Esophagus muscularis mucosa (tissue), 4 donors: Measurements from ENCODE around the gene TTC39B. TPM values are rescaled to one million over a fixed set of nuclear protein-coding genes. Genes with fewer than 3 reads are reported as not detected.

Experiments
- DNase-seq: peaks from one replicate; pipeline ENCODE4 v3.0.0-alpha.2; 2017; ENCODE audit errors: extremely low spot score
- H3K27ac ChIP-seq, 4 donors: fragments of 200-600 bp; sonication (generic); replicated peaks in 1 of 4; 1 replicate in 3 of 4; 2 replicates in 1 of 4; pipeline ENCODE4 v1.5.1; 2016 to 2019; ENCODE audit warnings: mild to moderate bottlenecking in 1 of 4
- H3K27me3 ChIP-seq, 4 donors: fragments of 200-600 bp; sonication (generic); one replicate each; pipeline versions ENCODE4 v1.5.1 to v1.6.0; 2016 to 2019
- H3K36me3 ChIP-seq, 4 donors: fragments of 200-600 bp; sonication (generic); one replicate each; pipeline ENCODE4 v1.5.1; 2016 to 2019
- H3K4me1 ChIP-seq, 4 donors: fragments of 200-600 bp; sonication (generic); one replicate each; pipeline ENCODE4 v1.5.1; 2016 to 2019
- H3K4me3 ChIP-seq, 4 donors: fragments of 200-600 bp; sonication (generic); 1 replicate in 2 of 4; 2 replicates in 2 of 4; pipeline ENCODE4 v1.5.1; 2016 to 2019; ENCODE audit warnings: mild to moderate bottlenecking in 4 of 4, moderate library complexity in 1 of 4
- H3K9me3 ChIP-seq, 4 donors: fragments of 200-600 bp; sonication (generic); 1 replicate in 3 of 4; 2 replicates in 1 of 4; pipeline ENCODE4 v1.5.1; 2016 to 2019
- CTCF ChIP-seq, 3 experiments: fragments of 200-600 bp in 2 of 3; fragments of 450-650 bp in 1 of 3; sonication (generic) in 2 of 3; IDR thresholded peaks; one replicate each; pipeline ENCODE4 v1.5.1; 2017 to 2019; ENCODE audit warnings: antibody characterized with exemption in 3 of 3, mild to moderate bottlenecking in 2 of 3, moderate library complexity in 1 of 3
- EP300 ChIP-seq: sonication (generic); formaldehyde crosslinking; IDR thresholded peaks from one replicate; pipeline ENCODE4 v1.6.1; 2017; ENCODE audit warnings: antibody characterized with exemption
- POLR2A ChIP-seq: fragments of 450-650 bp; IDR thresholded peaks from one replicate; pipeline ENCODE4 v1.6.1; 2017; ENCODE audit warnings: antibody characterized with exemption, moderate library complexity, mild to moderate bottlenecking, low read depth
- POLR2AphosphoS5 ChIP-seq, 2 donors: sonication (generic); formaldehyde crosslinking; IDR thresholded peaks; one replicate each; pipeline ENCODE4 v1.6.1; 2017; ENCODE audit warnings: antibody characterized with exemption in 2 of 2
- WGBS: methylation state at CpG from one replicate; pipeline ENCODE4 v1.1.5; 2018; 5-methylcytosine and 5-hydroxymethylcytosine counted together
- intact Hi-C: fragments of 100-400 bp; cut with DNase I; formaldehyde crosslinking; loops from one replicate; pipeline ENCODE4 v1.15.1; 2023
- total RNA-seq, 4 donors: library from RNA; depleted of rRNA; stranded (reverse); fragments of >200 nt; gene quantifications; one replicate each; pipeline versions ENCODE4 v1.1.0 to v1.2.1, GENCODE V29; 2016

Gene TTC39B
- total RNA-seq, 4 donors from 2014 or later: 8.3 to 13.4 (median 10.9) TPM

- Histone ChIP-seq H3K27me3 (no peaks in the 10 kb centered on the region), H3K36me3 (peaks cover 0 to 4% (median 2%) of the 10 kb centered on the region in 4 donors), H3K4me1 (peaks cover 0 to 13% (median 5%) of the 10 kb centered on the region in 4 donors), H3K27ac (no peak overlapping the region), H3K4me3 (no peak overlapping the region), H3K9me3 (no peaks in the 10 kb centered on the region)
- DNase-seq: no peak
- intact Hi-C loops: no loop called here
- TF ChIP-seq POLR2AphosphoS5 (IDR thresholded peaks at IDR 0.05): no peak
- no peak for TF ChIP-seq POLR2A
- no peak for TF ChIP-seq EP300
- TF ChIP-seq CTCF (IDR thresholded peaks at IDR 0.05): no peak
- 96% methylated on average over 4 of the region's 4 CpGs for WGBS
Observed at GRCh38 chr9:15256426-15256825, 50.6 kb downstream of the TTC39B start.

- 76% methylated on average over 1 of the region's 1 CpG for WGBS
- no peak for TF ChIP-seq CTCF (IDR thresholded peaks at IDR 0.05)
- no peak for TF ChIP-seq POLR2A
- TF ChIP-seq POLR2AphosphoS5 (IDR thresholded peaks at IDR 0.05): no peak
- TF ChIP-seq EP300: no peak
- intact Hi-C loops: no loop called here
Observed at GRCh38 chr9:15253786-15254185, 53.2 kb downstream of the TTC39B start.

GRCh38 chr9:15253197-15253596 is 53.8 kb downstream of the TTC39B start:
- intact Hi-C loops: no loop called here
- no peak overlapping the region for H3K4me3 ChIP-seq
- peaks cover 0 to 20% (median 16%) of the 10 kb centered on the region in 4 donors for H3K4me1 ChIP-seq
- WGBS: 76% methylated on average over 1 of the region's 1 CpG
- H3K27me3 ChIP-seq: no peaks in the 10 kb centered on the region
- H3K36me3 ChIP-seq: no peaks in the 10 kb centered on the region
- TF ChIP-seq CTCF (IDR thresholded peaks at IDR 0.05) (no peak), POLR2AphosphoS5 (IDR thresholded peaks at IDR 0.05) (no peak), EP300 (no peak), POLR2A (no peak)
- no peak for DNase-seq
- H3K9me3 ChIP-seq: no peaks in the 10 kb centered on the region
- H3K27ac ChIP-seq: no peak overlapping the region

More at GRCh38 chr9:15253786-15254185, 53.2 kb downstream of the TTC39B start:
- no peaks in the 10 kb centered on the region for H3K9me3 ChIP-seq
- H3K4me3 ChIP-seq: no peak overlapping the region
- no peak overlapping the region for H3K27ac ChIP-seq
- DNase-seq: no peak
- H3K36me3 ChIP-seq: peaks cover 0 to 4% (median 2%) of the 10 kb centered on the region in 4 donors
- H3K27me3 ChIP-seq: no peaks in the 10 kb centered on the region
- H3K4me1 ChIP-seq: peaks cover 0 to 14% (median 10%) of the 10 kb centered on the region in 4 donors

GRCh38 chr9:15249981-15250380 is 57.0 kb downstream of the TTC39B start:
- no peaks in the 10 kb centered on the region for H3K36me3 ChIP-seq
- intact Hi-C loops: no loop called here
- H3K4me3 ChIP-seq: no peak overlapping the region
- no peaks in the 10 kb centered on the region for H3K9me3 ChIP-seq
- peak overlapping the region in 2 of 4 donors; percentile 1 to 3 for H3K27ac ChIP-seq
- no peaks in the 10 kb centered on the region for H3K27me3 ChIP-seq
- DNase-seq: no peak
- TF ChIP-seq EP300 (no peak), CTCF (IDR thresholded peaks at IDR 0.05) (no peak), POLR2AphosphoS5 (IDR thresholded peaks at IDR 0.05) (no peak), POLR2A (no peak)
- H3K4me1 ChIP-seq: peaks cover 0 to 23% (median 19%) of the 10 kb centered on the region in 4 donors
- 58% methylated on average over 3 of the region's 3 CpGs for WGBS
